ENCODE results near the gene IFT81. TPM values are rescaled to one million over a fixed set of nuclear protein-coding genes. Genes with fewer than 3 reads are reported as not detected.
A peak's percentile ranks its signal among the peaks of the same experiment; 100 is the strongest.

Gene IFT81
- total RNA-seq, 1 donor from 2014 or later, result 18.7 TPM

DNA sequence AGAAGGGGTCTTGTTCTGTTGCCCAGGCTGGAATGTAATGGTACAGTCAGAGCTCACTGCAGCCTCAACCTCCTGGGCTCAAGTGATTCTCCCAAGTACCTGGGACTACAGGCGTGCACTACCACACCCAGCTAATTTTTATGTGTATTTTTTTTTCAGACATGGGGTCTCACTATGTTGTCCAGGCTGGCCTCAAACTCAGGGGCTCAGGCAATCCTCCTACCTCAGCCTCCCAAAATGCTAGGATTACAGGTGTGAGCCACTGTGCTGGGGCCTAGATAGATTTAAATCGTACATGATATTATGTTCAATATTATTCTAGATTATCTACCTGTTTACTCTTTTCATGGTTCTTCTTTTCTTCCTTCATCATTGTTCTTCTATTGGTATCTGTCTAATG, 61.5 kb downstream of the IFT81 start:
- Mint-ChIP-seq H3K9me3 (ENCODE audit: unreplicated experiment) (peaks cover 11% of the 10 kb centered on the region), H3K27me3 (ENCODE audit: unreplicated experiment) (no peaks in the 10 kb centered on the region), H3K36me3 (ENCODE audit: low read depth, unreplicated experiment) (peaks cover 25% of the 10 kb centered on the region), H3K4me3 (ENCODE audit: unreplicated experiment) (peak overlapping the region; percentile 66), H3K27ac (ENCODE audit: unreplicated experiment) (no peak overlapping the region), H3K4me1 (ENCODE audit: unreplicated experiment) (no peaks in the 10 kb centered on the region)
- TF ChIP-seq CTCF (IDR thresholded peaks at IDR 0.05; ENCODE audit: unreplicated experiment), result no peak
- DNase-seq (ENCODE audit: low spot score), result no peak

- Mint-ChIP-seq H3K4me3 (ENCODE audit: unreplicated experiment) (peak overlapping the region; percentile 66), H3K27ac (ENCODE audit: unreplicated experiment) (no peak overlapping the region), H3K9me3 (ENCODE audit: unreplicated experiment) (peaks cover 11% of the 10 kb centered on the region), H3K27me3 (ENCODE audit: unreplicated experiment) (no peaks in the 10 kb centered on the region), H3K36me3 (ENCODE audit: low read depth, unreplicated experiment) (peaks cover 25% of the 10 kb centered on the region), H3K4me1 (ENCODE audit: unreplicated experiment) (no peaks in the 10 kb centered on the region)
- TF ChIP-seq CTCF (IDR thresholded peaks at IDR 0.05; ENCODE audit: unreplicated experiment), result no peak
- DNase-seq (ENCODE audit: low spot score), result no peak
Measured at GRCh38 chr12:110186059-110186458, 61.9 kb downstream of the IFT81 start.

DNA sequence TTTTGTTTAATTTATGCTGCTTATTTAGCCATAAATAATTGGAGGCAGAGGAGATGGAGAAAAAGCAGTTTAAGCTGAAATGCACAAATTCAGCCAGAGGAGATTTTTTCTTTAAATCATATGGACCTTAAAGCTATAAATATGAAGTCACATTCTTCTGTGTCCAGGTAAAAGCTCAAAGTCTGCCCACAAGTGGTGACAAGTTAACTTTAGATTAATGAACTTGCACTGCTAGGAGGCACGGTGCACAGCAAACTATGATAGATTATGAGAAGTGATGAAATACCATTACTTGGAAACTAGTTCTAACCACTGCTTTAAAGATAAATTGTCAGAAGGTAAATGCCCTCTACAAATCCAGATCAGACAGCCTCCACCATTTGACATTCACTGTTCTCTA, 69.0 kb downstream of the IFT81 start:
- TF ChIP-seq CTCF (IDR thresholded peaks at IDR 0.05; ENCODE audit: unreplicated experiment), result no peak
- H3K27ac Mint-ChIP-seq (ENCODE audit: unreplicated experiment), result no peak overlapping the region
- no peaks in the 10 kb centered on the region for H3K9me3 Mint-ChIP-seq (ENCODE audit: unreplicated experiment)
- no peak overlapping the region for H3K4me3 Mint-ChIP-seq (ENCODE audit: unreplicated experiment)
- H3K27me3 Mint-ChIP-seq (ENCODE audit: unreplicated experiment), result no peaks in the 10 kb centered on the region
- no peak for DNase-seq (ENCODE audit: low spot score)
- H3K36me3 Mint-ChIP-seq (ENCODE audit: low read depth, unreplicated experiment), result peaks cover 15% of the 10 kb centered on the region
- peaks cover 5% of the 10 kb centered on the region for H3K4me1 Mint-ChIP-seq (ENCODE audit: unreplicated experiment)

GRCh38 chr12:110197003-110197402, 72.8 kb downstream of the IFT81 start:
- no peaks in the 10 kb centered on the region for H3K27me3 Mint-ChIP-seq (ENCODE audit: unreplicated experiment)

GRCh38 chr12:110198386-110198785, 74.2 kb downstream of the IFT81 start:
- Mint-ChIP-seq H3K9me3 (ENCODE audit: unreplicated experiment) (no peaks in the 10 kb centered on the region), H3K27me3 (ENCODE audit: unreplicated experiment) (no peaks in the 10 kb centered on the region), H3K4me1 (ENCODE audit: unreplicated experiment) (peaks cover 21% of the 10 kb centered on the region), H3K27ac (ENCODE audit: unreplicated experiment) (peak overlapping the region; percentile 98), H3K4me3 (ENCODE audit: unreplicated experiment) (no peak overlapping the region), H3K36me3 (ENCODE audit: low read depth, unreplicated experiment) (peaks cover 7% of the 10 kb centered on the region)
- no peak for DNase-seq (ENCODE audit: low spot score)
- TF ChIP-seq CTCF (IDR thresholded peaks at IDR 0.05; ENCODE audit: unreplicated experiment), result no peak

More at GRCh38 chr12:110197003-110197402, 72.8 kb downstream of the IFT81 start:
- H3K36me3 Mint-ChIP-seq (ENCODE audit: low read depth, unreplicated experiment), result peaks cover 11% of the 10 kb centered on the region
- peak overlapping the region; percentile 61 for H3K27ac Mint-ChIP-seq (ENCODE audit: unreplicated experiment)
- H3K4me3 Mint-ChIP-seq (ENCODE audit: unreplicated experiment), result no peak overlapping the region
- no peaks in the 10 kb centered on the region for H3K9me3 Mint-ChIP-seq (ENCODE audit: unreplicated experiment)
- no peak for DNase-seq (ENCODE audit: low spot score)
- TF ChIP-seq CTCF (IDR thresholded peaks at IDR 0.05; ENCODE audit: unreplicated experiment), result no peak
- H3K4me1 Mint-ChIP-seq (ENCODE audit: unreplicated experiment), result peaks cover 21% of the 10 kb centered on the region
